HG03520 (cell line): Measurements from ENCODE around the gene FAAP100.

ENCODE experiments used
- ATAC-seq: cut with Tn5 transposase; IDR thresholded peaks from one replicate; pipeline ENCODE4 v1.9.1; 2021; ENCODE audit warnings: mild to moderate bottlenecking, moderate library complexity; ENCODE audit not compliant: unreplicated experiment

Gene FAAP100

DNA sequence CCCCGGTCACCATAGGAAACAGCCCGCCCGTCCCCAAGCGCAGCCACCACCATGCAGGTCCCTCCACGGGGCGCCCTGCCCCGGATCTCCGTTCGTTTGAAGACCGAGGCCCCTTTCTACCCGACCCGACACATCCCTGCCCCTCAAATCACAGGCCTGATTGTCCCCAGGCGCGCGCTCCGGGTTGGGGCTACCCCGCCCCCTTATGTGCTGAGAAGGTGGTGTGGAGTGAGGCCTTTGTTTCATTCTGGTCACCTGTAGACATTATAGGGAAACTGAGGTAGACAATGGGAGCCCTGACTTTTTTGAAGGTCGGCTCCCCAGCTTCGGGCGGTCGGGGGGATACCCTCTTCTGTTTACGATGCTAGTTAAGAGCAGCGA is 38.8 kb downstream of the FAAP100 start:
- ATAC-seq = no peak

DNA sequence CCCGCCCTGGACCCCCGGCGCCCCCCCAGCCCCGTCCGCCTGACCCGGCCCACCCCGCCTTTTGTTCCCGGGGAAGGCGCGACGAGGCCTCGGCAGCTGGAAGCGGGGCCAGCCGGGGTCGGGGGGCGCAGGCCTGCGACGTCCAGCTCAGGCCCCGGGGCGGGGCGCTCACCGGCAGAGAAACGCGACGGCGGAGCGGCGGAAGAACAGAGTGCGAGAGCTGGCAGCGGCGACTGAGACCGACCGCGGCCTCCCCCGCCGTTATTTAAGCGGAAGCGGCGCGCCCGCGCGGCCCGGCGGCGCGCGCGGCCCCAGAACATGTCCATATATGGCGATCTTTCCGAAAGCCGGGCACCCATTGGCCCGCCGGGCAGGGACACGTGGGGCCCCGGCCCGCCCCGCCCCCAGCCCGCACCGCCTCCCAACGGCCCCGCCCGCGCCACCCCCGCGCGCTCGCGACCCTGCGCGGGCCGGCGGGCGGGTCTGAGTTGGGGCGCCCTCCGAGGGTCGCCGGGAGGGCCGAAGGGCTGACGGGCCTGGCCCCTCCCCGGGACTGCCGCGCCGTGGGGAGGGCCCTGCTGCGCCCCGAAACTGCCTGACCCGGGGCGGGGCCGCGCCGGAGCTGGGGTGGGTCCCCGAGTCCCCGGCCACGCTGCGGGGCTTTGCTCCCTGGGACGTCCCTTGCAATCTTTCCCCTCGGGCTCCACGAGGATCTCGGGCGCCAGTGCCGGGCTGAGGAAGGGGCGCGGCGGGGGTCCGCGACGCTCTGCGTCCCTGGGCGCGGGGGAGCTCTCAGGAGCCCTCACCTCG is 39.4 kb downstream of the FAAP100 start, which contains the start of gene ACTG1:
Gene ACTG1 (minus strand): TSS at position 238 of the 810 bp plus-strand sequence. CDS start 445 bp downstream, outside the sequence.
- ATAC-seq = peak; percentile 37

DNA sequence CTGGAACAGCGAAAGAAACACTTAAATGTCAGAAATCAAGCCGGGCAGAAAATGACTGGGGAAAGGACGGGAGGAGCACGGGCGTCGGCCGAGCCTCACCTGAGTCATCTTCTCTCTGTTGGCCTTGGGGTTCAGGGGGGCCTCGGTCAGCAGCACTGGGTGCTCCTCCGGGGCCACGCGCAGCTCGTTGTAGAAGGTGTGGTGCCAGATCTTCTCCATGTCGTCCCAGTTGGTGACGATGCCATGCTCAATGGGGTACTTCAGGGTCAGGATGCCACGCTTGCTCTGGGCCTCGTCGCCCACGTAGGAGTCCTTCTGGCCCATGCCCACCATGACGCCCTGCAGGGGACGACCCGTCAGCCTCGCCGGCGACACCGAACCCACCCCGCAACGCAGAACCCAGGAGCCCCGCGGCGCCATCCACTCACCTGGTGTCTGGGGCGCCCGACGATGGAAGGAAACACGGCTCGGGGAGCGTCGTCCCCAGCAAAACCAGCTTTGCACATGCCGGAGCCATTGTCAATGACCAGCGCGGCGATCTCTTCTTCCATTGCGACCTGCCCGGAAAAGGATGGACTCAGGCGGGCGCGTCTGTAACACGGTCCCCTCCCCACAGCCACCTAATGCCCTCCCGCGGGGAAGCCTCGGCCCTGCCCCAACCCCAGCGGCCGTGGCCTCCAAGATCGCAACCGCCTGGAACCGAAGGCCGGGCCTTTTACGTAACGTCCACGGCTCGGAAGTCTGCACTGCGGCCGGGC is 40.2 kb downstream of the FAAP100 start:
- no peak for ATAC-seq

DNA sequence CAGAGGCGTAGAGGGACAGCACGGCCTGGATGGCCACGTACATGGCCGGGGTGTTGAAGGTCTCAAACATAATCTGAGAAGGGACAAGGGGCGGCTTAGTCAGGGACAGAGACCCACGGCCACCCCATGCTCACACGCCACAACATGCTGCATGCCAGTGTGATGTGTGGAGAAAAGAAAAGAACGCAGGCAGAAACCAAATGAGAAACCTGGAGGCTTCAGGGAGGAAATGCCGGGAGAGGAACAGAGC is 40.7 kb downstream of the FAAP100 start:
- ATAC-seq = no peak

DNA sequence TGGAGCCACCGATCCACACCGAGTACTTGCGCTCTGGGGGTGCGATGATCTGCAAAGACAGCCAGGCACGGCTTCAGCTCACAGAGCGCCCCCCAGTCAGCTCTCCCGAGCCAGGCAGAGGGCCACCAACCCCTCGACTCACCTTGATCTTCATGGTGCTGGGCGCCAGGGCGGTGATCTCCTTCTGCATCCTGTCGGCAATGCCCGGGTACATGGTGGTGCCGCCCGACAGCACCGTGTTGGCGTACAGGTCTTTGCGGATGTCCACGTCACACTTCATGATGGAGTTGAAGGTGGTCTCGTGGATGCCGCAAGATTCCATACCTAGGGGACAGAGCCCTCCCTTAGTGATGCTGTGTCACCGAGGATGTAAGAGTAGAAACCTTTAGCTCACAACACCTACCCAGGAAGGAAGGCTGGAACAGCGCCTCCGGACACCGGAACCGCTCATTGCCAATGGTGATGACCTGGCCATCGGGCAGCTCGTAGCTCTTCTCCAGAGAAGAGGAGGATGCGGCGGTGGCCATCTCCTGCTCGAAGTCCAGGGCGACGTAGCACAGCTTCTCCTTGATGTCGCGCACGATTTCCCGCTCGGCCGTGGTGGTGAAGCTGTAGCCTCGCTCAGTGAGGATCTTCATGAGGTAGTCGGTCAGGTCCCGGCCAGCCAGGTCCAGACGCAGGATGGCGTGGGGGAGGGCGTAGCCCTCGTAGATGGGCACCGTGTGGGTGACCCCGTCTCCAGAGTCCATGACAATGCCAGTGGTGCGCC is 41.2 kb downstream of the FAAP100 start:
- no peak for ATAC-seq

DNA sequence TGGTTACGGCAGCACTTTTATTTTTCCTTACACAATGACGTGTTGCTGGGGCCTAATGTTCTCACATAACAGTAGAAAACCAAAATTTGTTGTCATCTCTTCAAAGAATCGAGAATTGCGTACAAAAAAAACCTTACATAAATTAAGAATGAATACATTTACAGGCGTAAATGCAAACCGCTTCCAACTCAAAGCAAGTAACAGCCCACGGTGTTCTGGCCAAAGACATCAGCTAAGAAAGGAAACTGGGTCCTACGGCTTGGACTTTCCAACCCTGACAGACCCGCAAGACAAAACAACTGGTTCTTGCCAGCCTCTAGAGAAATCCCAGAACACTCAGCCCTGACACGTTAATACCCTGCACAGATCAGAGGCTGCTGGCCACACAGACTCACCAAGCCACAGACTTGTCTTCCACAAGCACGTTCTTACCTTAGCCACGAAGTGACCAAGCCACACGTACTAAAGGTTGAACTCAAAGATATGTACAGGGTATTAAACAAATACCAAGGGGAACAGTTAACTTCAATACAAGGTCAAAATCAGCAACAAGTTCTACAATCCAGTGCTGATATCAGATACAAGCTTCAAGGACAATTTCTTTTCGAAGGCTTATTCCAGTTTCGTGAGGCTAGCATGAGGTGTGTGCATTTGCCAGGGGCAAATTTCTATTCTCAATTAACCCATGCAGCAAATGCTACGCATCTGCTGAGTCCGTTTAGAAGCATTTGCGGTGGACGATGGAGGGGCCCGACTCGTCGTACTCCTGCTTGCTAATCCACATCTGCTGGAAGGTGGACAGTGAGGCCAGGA is 42.0 kb downstream of the FAAP100 start:
- ATAC-seq = no peak

DNA sequence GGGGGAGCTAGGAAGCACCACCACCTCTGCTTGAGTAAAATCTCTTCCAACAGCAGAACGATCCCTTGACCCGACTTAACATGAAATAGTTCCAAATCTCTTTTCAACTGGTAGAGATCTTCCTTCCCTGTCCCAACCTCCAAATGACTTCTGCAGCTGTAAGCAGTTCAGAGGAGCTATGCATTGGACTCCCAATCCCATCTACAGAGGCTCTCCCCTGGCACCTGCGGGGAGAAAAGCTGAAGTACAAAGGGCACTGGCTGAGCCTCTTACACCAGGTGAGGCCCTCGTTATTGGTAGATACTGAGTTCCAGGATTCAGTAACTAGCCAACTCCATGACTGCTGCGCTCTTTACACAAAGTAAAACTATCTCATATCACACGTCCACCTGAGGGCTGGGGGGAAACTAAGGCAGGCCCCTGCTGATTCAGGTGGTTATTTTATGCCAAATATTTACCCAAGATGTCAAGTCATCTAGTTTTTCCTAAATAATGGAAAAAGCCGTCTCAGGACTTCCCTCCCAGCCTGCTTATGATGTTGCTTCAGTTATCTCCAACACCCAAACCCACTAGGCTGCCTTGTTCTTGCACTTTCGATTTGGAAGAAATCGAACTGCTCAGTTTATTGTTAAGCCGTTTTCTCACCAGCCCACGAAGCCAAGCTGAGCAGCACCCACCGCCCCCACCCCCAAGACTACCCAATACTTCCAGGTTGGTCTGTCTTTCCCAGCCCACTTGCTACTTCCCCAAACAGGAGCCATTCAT is 42.8 kb downstream of the FAAP100 start:
- no peak for ATAC-seq

DNA sequence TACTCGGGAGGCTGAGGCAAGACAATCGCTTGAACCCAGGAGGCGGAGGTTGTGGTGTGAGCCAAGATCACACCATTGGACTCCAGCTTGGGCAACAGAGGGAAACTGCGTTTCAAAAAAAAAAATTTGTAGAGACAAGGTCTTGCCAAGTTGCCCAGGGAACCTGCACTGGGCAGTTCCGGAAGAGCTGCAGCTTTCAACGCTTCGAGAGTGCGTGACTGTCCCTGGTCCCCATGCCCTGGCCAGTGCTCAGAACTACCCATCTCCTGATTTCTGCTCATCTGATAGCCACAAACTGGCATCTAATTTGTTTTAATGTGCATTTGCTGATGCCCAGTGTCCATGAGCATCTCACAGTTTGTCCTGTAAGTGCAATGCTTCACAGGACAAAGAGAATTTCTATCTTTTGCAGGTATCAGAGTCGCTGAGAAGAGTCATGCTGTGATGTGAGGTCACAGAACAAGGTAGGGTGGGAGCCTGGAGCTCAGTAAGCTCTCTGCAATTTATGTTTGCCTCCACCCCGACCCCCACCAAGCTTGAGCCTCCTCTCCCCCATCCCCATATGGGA is 43.4 kb downstream of the FAAP100 start:
- no peak for ATAC-seq

DNA sequence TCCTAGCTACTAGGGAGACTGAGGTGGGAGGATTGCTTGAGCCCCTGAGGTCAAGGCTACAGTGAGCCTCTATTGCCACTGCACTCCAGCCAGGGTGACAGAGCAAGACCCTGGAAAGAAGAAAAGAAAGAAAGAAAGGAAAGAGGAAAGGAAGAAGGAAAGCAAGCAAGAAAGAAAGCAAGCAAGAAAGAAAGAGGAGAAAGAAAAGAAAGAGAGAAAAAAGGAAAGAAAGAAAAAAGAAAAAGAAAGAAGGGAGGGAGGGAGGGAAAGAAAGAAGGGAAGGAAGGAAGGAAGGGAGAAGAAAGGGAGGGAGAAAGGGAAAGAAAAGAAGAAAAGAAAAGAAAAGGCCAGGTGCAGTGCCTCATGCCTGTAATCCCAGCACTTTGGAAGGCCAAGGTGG is 48.5 kb downstream of the FAAP100 start:
- no peak for ATAC-seq

DNA sequence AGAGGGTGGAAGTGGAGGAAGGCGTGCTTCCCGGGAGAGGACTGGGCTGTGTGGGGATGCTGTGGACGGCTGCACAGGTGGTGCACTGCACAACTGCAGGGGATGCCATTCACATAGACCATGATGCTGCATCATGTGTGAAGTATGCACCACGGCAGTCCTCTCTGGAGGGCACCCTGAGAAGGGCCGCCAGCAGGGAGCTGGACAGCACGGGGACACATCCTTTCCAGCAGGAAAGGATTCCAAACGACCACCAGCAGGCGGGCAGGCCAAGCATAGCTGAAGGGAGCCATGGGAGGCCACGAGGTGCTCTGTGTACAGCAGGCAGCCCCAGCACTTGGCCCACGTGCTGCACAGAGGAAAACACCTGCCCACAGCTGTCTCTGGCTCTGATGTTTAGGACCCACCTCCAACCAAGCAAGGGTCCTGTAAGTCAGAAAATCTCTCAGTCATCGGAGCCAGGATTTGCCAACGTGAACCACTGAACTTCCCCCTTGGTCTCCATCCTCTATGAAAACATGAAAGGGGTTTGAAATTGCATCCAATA is 49.6 kb downstream of the FAAP100 start:
- ATAC-seq = no peak

DNA sequence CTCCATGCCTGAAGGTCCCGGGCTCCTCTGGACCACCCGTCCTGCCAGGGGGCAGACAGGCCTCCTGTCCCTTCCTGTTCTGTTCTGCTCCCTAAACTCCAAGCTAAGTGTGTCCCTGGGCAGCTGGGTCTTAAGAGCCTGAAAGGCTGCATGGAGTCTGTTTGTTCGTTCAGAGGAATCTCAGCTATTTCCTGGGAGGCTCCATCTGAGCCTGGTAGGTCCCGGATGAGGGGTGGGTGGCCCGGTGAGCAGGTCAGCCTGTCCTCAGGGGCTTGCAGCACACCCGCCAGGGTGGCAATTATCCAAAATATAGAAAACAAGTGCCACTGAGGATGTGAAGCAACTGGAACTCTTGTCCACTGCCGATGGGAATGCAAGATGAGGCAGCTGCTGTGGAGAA is 52.1 kb downstream of the FAAP100 start:
- ATAC-seq = no peak

DNA sequence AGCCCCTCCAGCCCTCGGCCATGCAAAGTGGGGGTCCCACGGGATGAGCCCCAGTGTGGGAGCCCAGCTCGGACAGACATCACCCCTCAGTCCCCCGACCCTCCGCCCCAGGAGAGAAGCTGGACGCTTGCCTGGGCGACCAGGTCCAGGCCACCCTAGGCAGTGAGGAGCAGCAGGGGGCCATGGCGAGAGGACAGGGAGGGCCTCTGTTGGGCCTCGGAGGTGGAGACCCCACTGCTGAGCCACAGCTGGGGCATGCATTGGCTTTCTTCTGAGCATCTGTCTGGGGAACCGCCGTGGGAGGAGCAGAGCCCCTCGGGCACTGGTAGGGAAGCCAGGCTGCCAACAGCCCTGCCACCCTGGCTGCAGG is 52.6 kb downstream of the FAAP100 start:
- no peak for ATAC-seq

DNA sequence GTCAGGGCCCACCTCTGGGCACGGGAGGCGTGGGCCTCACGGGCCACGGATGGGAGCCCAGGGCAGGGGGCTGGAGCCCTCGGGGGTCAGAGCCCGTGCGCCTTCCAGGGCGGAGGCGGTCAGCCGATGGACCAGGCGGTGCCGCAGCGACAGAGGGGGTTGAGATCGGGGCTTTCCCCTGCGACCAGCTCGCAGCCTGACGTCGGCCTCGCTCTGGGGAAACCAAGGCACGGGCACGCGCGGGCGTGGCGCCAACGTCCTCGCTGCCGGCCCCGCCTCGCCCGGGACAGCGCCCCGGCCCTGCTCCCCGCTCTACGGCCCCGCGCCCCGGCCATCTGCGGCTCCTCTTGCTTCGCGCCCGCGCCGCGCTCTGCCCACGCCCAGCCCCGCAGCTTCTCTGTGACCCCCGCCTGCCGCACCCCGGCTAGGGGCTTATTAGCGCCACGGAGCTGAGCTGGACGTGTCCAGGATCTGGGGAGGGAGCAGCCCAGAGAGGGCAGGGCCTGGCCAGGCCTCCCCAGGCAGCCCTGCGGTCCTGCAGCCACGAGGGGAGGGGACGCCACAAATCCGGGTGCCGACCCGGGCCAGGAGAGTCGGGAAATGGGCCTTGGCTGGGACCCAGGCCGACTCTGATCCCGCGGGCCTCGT is 53.1 kb downstream of the FAAP100 start:
- no peak for ATAC-seq

DNA sequence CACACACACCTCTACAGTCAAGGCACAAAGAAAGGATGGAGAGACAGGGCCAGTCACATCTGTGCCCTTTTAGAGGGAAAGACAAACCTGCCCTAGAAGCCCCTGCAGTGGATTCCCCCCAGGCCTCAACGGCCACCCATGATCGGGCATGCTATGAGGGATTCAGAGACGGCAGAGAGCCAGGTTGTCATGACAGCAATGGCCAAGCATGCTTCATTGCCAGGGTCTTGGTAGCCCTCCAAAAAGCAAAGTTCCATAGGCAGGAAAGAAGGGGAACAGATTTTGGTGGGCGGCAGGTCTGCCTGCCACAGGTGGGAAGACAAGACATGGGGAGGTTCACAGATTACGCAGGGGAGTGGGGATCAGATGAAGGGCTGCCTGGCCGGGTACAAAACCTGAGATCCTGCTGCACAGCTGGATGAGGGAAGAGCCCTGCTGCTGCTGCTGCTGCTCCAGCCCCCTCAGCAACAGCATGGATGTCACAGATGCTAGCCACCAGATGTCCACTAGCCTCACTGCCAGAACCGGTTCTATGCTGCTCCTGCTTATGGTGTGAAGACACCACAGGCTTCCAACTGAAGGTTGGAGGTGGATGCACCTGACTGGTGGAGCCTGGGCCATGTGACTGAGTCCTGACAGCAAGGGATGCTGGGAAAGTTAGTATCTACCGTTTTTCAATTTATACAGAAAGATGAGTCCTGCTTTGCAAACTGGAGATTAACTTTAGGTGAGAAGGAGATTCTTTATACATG is 57.4 kb downstream of the FAAP100 start:
- no peak for ATAC-seq

DNA sequence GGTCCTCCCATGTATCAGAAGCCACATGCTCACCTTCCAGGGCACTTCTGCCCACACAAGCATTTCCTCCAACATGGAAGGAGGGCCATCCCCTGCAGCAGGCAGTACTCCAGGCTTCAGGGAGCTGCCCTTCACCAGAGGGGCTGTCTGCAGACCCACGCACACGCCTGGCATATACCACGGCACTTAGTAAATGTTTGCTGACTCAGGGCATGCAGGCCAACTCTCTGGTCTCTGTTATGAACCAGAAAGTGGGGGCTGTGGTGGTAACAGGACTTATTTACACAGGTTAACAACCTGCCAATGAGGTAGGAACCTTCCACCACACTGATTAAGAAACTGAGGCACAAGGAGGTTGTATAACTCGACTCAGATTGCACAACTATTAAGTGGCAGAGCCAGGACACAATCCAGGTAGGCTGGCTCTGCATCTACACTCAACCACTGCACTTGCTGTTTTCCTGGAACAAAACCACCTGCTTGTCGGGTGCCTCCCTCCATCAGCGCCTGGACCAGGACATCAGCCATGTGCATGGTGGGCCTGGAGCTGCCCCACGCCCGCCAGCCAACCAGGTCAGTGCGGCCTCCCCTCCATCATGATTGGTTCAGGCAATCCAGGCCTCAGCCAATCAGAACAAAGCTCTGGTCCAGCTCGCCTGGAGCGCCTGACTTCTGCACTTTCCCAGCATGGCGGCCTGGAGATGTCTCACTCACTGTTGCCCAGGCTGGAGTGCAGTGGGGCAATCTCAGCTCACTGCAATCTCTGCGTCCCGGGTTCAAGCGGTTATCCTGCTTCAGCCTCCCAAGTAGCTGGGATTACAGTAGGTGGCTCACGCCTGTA is 58.7 kb downstream of the FAAP100 start:
- no peak for ATAC-seq

DNA sequence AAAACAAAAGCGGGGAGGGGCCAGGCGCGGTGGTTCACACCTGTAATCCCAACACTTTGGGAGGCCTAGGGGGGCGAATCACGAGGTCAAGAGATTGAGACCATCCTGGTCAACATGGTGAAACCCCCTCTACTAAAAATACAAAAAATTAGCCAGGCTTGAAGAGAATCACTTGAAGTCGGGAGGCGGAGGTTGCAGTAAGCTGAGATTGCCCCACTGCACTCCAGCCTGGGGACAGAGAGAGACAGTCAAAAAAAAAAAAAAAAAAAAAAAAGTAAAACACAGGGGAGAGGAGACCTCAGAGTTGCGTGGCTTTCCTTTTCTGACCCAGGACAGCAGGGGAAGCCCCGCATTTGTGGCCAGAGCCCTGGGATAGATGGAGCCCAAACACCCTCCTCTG is 59.4 kb downstream of the FAAP100 start:
- ATAC-seq = no peak

DNA sequence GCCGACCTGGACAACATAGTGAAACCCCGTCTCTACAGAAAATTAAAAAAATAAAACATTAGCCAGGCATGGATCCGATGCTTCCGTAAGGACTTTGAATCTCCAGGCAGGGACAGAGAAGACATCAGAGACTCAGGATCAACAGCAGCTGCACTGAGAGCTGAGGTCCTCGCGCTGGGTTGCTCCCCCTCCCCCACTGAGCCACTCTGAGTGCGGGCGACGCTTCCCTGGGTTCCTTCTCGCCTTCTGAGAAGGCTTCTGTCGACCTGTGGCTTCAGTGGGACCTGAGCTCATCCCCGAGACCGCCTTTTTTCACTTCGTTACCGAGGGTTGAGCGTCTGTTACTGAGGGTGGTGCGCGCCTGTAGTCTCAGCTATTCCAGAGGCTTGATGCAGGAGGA is 60.0 kb downstream of the FAAP100 start:
- no peak for ATAC-seq

DNA sequence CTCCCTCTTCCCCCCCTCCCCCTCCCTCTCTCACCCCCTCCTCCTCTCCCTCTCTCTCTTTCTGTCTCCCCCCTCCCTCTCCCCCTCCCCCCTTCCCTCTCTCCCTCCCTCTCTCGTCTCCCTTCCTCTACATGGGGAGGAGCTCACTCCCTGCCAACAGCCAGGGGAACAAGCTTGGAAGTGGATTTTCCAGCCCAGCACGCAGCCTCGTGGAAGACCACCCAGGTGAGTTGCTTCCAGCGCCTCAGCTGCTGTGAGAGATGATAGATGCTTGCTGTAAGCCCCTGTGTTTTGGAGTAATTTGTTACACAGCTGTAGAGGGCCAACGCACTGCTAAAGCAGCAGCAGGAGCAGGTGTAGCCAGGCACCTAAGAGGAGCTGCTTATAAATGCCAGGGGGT is 60.4 kb downstream of the FAAP100 start:
- no peak for ATAC-seq
